ENCODE data around the gene SIRT2. TPM values are rescaled to one million over a fixed set of nuclear protein-coding genes. Genes with fewer than 3 reads are reported as not detected.

Gene SIRT2
- total RNA-seq, 1 experiment from 2014 or later: 8.4 TPM

- Histone ChIP-seq H2BK15ac (ENCODE audit: low read depth, low read length) (no peak overlapping the region), H4K8ac (replicated peaks; ENCODE audit: insufficient read length, low read depth, low read length) (no peak overlapping the region), H2BK12ac (ENCODE audit: insufficient read length, low read depth, low read length) (no peak overlapping the region), H2AFZ (ENCODE audit: low read length) (no peak overlapping the region), H3K23me2 (ENCODE audit: insufficient read length, low read depth, low read length, poor library complexity, severe bottlenecking) (no peaks in the 10 kb centered on the region), H4K5ac (ENCODE audit: insufficient read length, low read depth, low read length) (no peak overlapping the region), H3T11ph (ENCODE audit: low read length) (no peak overlapping the region), H3K27ac (ENCODE audit: insufficient read length, low read depth, low read length) (no peak overlapping the region), H3K4me2 (ENCODE audit: insufficient read depth, insufficient read length, low read length) (no peak overlapping the region), H3K18ac (ENCODE audit: insufficient read length, low read depth, low read length) (no peak overlapping the region), H2BK20ac (ENCODE audit: low read depth, low read length, poor library complexity, severe bottlenecking) (no peak overlapping the region), H3K4ac (ENCODE audit: low read depth, low read length) (no peak overlapping the region), H3K9ac (ENCODE audit: extremely low read depth, insufficient read length, low read length) (no peak overlapping the region), H3K9me3 (ENCODE audit: control insufficient read depth, low read depth, low read length) (no peaks in the 10 kb centered on the region), H3K56ac (ENCODE audit: insufficient read length, low read depth, low read length) (no peak overlapping the region), H3K23ac (ENCODE audit: insufficient read length, low read depth, low read length) (no peak overlapping the region), H3K27me3 (ENCODE audit: insufficient read depth, low read length) (no peaks in the 10 kb centered on the region), H3K79me1 (ENCODE audit: insufficient read depth, low read depth, low read length, poor library complexity, severe bottlenecking) (no peaks in the 10 kb centered on the region), H3K4me1 (ENCODE audit: insufficient read depth, low read length) (peaks cover 2% of the 10 kb centered on the region; the same call in 1 of the 2 replicates), H4K20me1 (ENCODE audit: control insufficient read depth, insufficient read depth, insufficient read length) (no peaks in the 10 kb centered on the region), H2AK5ac (ENCODE audit: insufficient read length, low read length) (no peak overlapping the region), H3K14ac (ENCODE audit: insufficient read depth, low read length) (no peak overlapping the region), H2BK120ac (ENCODE audit: low read depth, low read length, poor library complexity, severe bottlenecking) (no peak overlapping the region), H4K91ac (ENCODE audit: insufficient read length, low read depth, low read length) (no peak overlapping the region), H3K79me2 (ENCODE audit: insufficient read depth, low read length) (no peaks in the 10 kb centered on the region), H2BK5ac (ENCODE audit: insufficient read length, low read length) (no peak overlapping the region)
- TF ChIP-seq CTCF (conservative IDR thresholded peaks at IDR 0.05): no peak
- no CpG with 5 or more reads among the region's 6 CpGs for WGBS (ENCODE audit: extremely low coverage, insufficient read length, low lambda C conversion rate)
- Mint-ChIP-seq H3K27ac (peak overlapping the region in 2 of 3 experiments; percentile 39 to 92; a peak in 3 of 7 replicates), H3K4me1 (peaks cover 2 to 4% of the 10 kb centered on the region in 2 experiments), H3K27me3 (ENCODE audit: low read depth) (no peaks in the 10 kb centered on the region), H3K4me3 (no peak overlapping the region), H3K9me3 (no peaks in the 10 kb centered on the region; a peak in 1 of 5 replicates), H3K36me3 (ENCODE audit: insufficient read depth in 1 of 3, low read depth in 3 of 3) (peaks cover 57 to 79% (median 63%) of the 10 kb centered on the region in 3 experiments)
- no peak for DNase-seq
These were observed 62.3 kb downstream of the SIRT2 start for GRCh38 chr19:38836983-38837626.

Data from H9 (cell line).